H9 (cell line): Measurements from ENCODE around the gene IL6ST. TPM values are rescaled to one million over a fixed set of nuclear protein-coding genes. Genes with fewer than 3 reads are reported as not detected.

Experiments
- DNase-seq: peaks from one replicate; pipeline ENCODE4 v3.0.0-alpha.2; 2017
- H2AFZ ChIP-seq: one replicate; pipeline ENCODE4 v1.6.1; 2013; ENCODE audit warnings: mild to moderate bottlenecking, low read length, control low read depth, moderate library complexity
- H2AK5ac ChIP-seq: 2 replicates; pipeline ENCODE4 v1.6.1; 2013; ENCODE audit warnings: low read length, control low read depth, mixed read lengths; ENCODE audit not compliant: insufficient read length
- H2BK120ac ChIP-seq: one replicate; pipeline ENCODE4 v1.6.1; 2013; ENCODE audit warnings: low read depth, mild to moderate bottlenecking, low read length, control low read depth, inconsistent platforms; ENCODE audit not compliant: poor library complexity, severe bottlenecking
- H2BK12ac ChIP-seq: 2 replicates; pipeline ENCODE4 v1.6.1; 2013; ENCODE audit warnings: low read length, control low read depth, mixed read lengths, low read depth; ENCODE audit not compliant: insufficient read length
- H2BK15ac ChIP-seq: 2 replicates; pipeline ENCODE4 v1.6.1; 2013; ENCODE audit warnings: low read depth, low read length, control low read depth
- H2BK20ac ChIP-seq: one replicate; pipeline ENCODE4 v1.6.1; 2013; ENCODE audit warnings: low read depth, mild to moderate bottlenecking, low read length, control low read depth, inconsistent platforms; ENCODE audit not compliant: poor library complexity, severe bottlenecking
- H2BK5ac ChIP-seq: 2 replicates; pipeline ENCODE4 v1.6.1; 2013; ENCODE audit warnings: low read length, control low read depth, mixed read lengths; ENCODE audit not compliant: insufficient read length
- H3K14ac ChIP-seq: 2 replicates; pipeline ENCODE4 v1.6.1; 2013; ENCODE audit warnings: low read length, control low read depth; ENCODE audit not compliant: insufficient read depth
- H3K18ac ChIP-seq: 2 replicates; pipeline ENCODE4 v1.6.1; 2013; ENCODE audit warnings: low read depth, mild to moderate bottlenecking, mixed read lengths, low read length, control low read depth; ENCODE audit not compliant: insufficient read length
- H3K23ac ChIP-seq: 2 replicates; pipeline ENCODE4 v1.6.1; 2013; ENCODE audit warnings: low read length, control low read depth, mixed read lengths, low read depth; ENCODE audit not compliant: insufficient read length
- H3K23me2 ChIP-seq: 2 replicates; pipeline ENCODE4 v1.6.1; 2013; ENCODE audit warnings: low read depth, mild to moderate bottlenecking, mixed read lengths, low read length, control low read depth; ENCODE audit not compliant: insufficient read length, poor library complexity, severe bottlenecking
- H3K27ac ChIP-seq: 2 replicates; pipeline ENCODE4 v1.5.1; 2013; ENCODE audit warnings: low read length, control low read depth, mixed read lengths, low read depth; ENCODE audit not compliant: insufficient read length
- H3K27me3 ChIP-seq: 2 replicates; pipeline ENCODE4 v1.6.1; 2013; ENCODE audit warnings: low read length, control low read depth, inconsistent platforms; ENCODE audit not compliant: insufficient read depth
- H3K4ac ChIP-seq: 2 replicates; pipeline ENCODE4 v1.6.1; 2013; ENCODE audit warnings: low read depth, mild to moderate bottlenecking, control low read depth, inconsistent platforms, low read length, moderate library complexity
- H3K4me1 ChIP-seq: 2 replicates; pipeline ENCODE4 v1.6.1; 2013; ENCODE audit warnings: low read length, control low read depth, inconsistent platforms; ENCODE audit not compliant: insufficient read depth
- H3K4me2 ChIP-seq: 2 replicates; pipeline ENCODE4 v1.6.1; 2013; ENCODE audit warnings: low read length, control low read depth, mixed read lengths; ENCODE audit not compliant: insufficient read length, insufficient read depth
- H3K56ac ChIP-seq: 2 replicates; pipeline ENCODE4 v1.6.1; 2013; ENCODE audit warnings: low read depth, mild to moderate bottlenecking, mixed read lengths, low read length, control low read depth; ENCODE audit not compliant: insufficient read length
- H3K79me1 ChIP-seq: 2 replicates; pipeline ENCODE4 v1.6.1; 2013; ENCODE audit warnings: low read depth, mild to moderate bottlenecking, moderate library complexity, low read length, control low read depth, inconsistent platforms; ENCODE audit not compliant: insufficient read depth, poor library complexity, severe bottlenecking
- H3K79me2 ChIP-seq: 2 replicates; pipeline ENCODE4 v1.6.1; 2013; ENCODE audit warnings: low read length, control low read depth, inconsistent platforms; ENCODE audit not compliant: insufficient read depth
- H3K9ac ChIP-seq: 2 replicates; pipeline ENCODE4 v1.6.1; 2013; ENCODE audit warnings: low read length, control low read depth, mixed read lengths; ENCODE audit not compliant: insufficient read length; ENCODE audit errors: extremely low read depth
- H3K9me3 ChIP-seq: one replicate; pipeline ENCODE4 v1.6.1; 2013; ENCODE audit warnings: low read depth, low read length, inconsistent platforms; ENCODE audit not compliant: control insufficient read depth
- H3T11ph ChIP-seq: one replicate; pipeline ENCODE4 v1.6.1; 2013; ENCODE audit warnings: mild to moderate bottlenecking, low read length, control low read depth, inconsistent platforms
- H4K20me1 ChIP-seq: one replicate; pipeline ENCODE4 v1.6.1; 2013; ENCODE audit not compliant: control insufficient read depth, insufficient read length, insufficient read depth
- H4K5ac ChIP-seq: 2 replicates; pipeline ENCODE4 v1.6.1; 2013; ENCODE audit warnings: low read depth, mild to moderate bottlenecking, mixed read lengths, low read length, control low read depth; ENCODE audit not compliant: insufficient read length
- H4K8ac ChIP-seq: replicated peaks from 2 replicates; pipeline ENCODE4 v1.6.1; 2013; ENCODE audit warnings: low read length, control low read depth, mixed read lengths, low read depth; ENCODE audit not compliant: insufficient read length
- H4K91ac ChIP-seq: 2 replicates; pipeline ENCODE4 v1.6.1; 2013; ENCODE audit warnings: low read depth, mild to moderate bottlenecking, moderate library complexity, mixed read lengths, low read length, control low read depth; ENCODE audit not compliant: insufficient read length
- H3K27ac Mint-ChIP-seq, 3 experiments: 2 replicates in 2 of 3; 3 replicates in 1 of 3; pipeline ENCODE4 v1.8.0; 2020 to 2021; ENCODE audit warnings: mixed read lengths in 3 of 3, mild to moderate bottlenecking in 1 of 3, moderate library complexity in 1 of 3
- H3K27me3 Mint-ChIP-seq: 2 replicates; pipeline ENCODE4 v1.8.0; 2021; ENCODE audit warnings: low read depth, mild to moderate bottlenecking, moderate library complexity, mixed read lengths
- H3K36me3 Mint-ChIP-seq, 3 experiments: 2 replicates in 2 of 3; 3 replicates in 1 of 3; pipeline ENCODE4 v1.8.0; 2020 to 2021; ENCODE audit warnings: low read depth in 3 of 3, mixed read lengths in 3 of 3; ENCODE audit not compliant: insufficient read depth in 1 of 3
- H3K4me1 Mint-ChIP-seq, 2 experiments: 2 replicates each; pipeline ENCODE4 v1.8.0; 2020; ENCODE audit warnings: mixed read lengths in 2 of 2
- H3K4me3 Mint-ChIP-seq, 2 experiments: 2 replicates in 1 of 2; 3 replicates in 1 of 2; pipeline ENCODE4 v1.8.0; 2020 to 2021; ENCODE audit warnings: mild to moderate bottlenecking in 2 of 2, mixed read lengths in 2 of 2, moderate library complexity in 1 of 2
- H3K9me3 Mint-ChIP-seq, 2 experiments: 2 replicates in 1 of 2; 3 replicates in 1 of 2; pipeline ENCODE4 v1.8.0; 2020; ENCODE audit warnings: mild to moderate bottlenecking in 2 of 2, mixed read lengths in 2 of 2, moderate library complexity in 1 of 2
- CTCF ChIP-seq: fragments of 200-600 bp; sonication (generic); conservative IDR thresholded peaks from 3 replicates; pipeline ENCODE4 v1.8.0; 2021; ENCODE audit warnings: antibody characterized with exemption, mild to moderate bottlenecking
- WGBS: extraction: QIAGEN DNeasy Blood & Tissue Kit; methylation state at CpG from one replicate; pipeline ENCODE4 v1.1.7; 2013; ENCODE audit warnings: missing lambda C conversion rate, low lambda C conversion rate, mixed read lengths; ENCODE audit not compliant: insufficient read length; ENCODE audit errors: extremely low coverage; 5-methylcytosine and 5-hydroxymethylcytosine counted together
- total RNA-seq: library from RNA; stranded (reverse); gene quantifications from 2 replicates; pipeline ENCODE4 v1.2.1, GENCODE V29; 2021

Gene IL6ST
- total RNA-seq, 1 experiment from 2014 or later: 11.1 TPM

- Histone ChIP-seq H3K4me1 (no peaks in the 10 kb centered on the region), H3K14ac (no peak overlapping the region), H2BK20ac (no peak overlapping the region), H3K79me2 (no peaks in the 10 kb centered on the region), H3T11ph (no peak overlapping the region), H3K27me3 (no peaks in the 10 kb centered on the region), H3K4me2 (no peak overlapping the region), H2BK120ac (no peak overlapping the region), H2BK12ac (no peak overlapping the region), H4K5ac (no peak overlapping the region), H4K91ac (no peak overlapping the region), H2BK15ac (no peak overlapping the region), H3K18ac (no peak overlapping the region), H3K4ac (no peak overlapping the region), H3K23me2 (no peaks in the 10 kb centered on the region), H3K56ac (no peak overlapping the region), H3K27ac (no peak overlapping the region), H3K23ac (no peak overlapping the region), H3K79me1 (no peaks in the 10 kb centered on the region), H2BK5ac (no peak overlapping the region), H4K8ac (no peak overlapping the region), H4K20me1 (no peaks in the 10 kb centered on the region), H3K9me3 (no peaks in the 10 kb centered on the region), H2AK5ac (no peak overlapping the region), H3K9ac (no peak overlapping the region), H2AFZ (no peak overlapping the region)
- no CpG with 5 or more reads among the region's 9 CpGs for WGBS
- TF ChIP-seq CTCF: no peak
- H3K27me3 Mint-ChIP-seq: no peaks in the 10 kb centered on the region
- H3K9me3 Mint-ChIP-seq: no peaks in the 10 kb centered on the region
- H3K36me3 Mint-ChIP-seq: no peaks in the 10 kb centered on the region; a peak in 1 of 7 replicates
- no peaks in the 10 kb centered on the region for H3K4me1 Mint-ChIP-seq
- H3K27ac Mint-ChIP-seq: no peak overlapping the region; a peak in 1 of 7 replicates
- H3K4me3 Mint-ChIP-seq: no peak overlapping the region
- DNase-seq: no peak
Measured at GRCh38 chr5:55934115-55934613, 60.6 kb downstream of the IL6ST start.
